T-helper 1 cell (primary cell): ENCODE results near the gene MRM2.

Source experiments
- DNase-seq, 5 donors: peaks; one replicate each; pipeline ENCODE4 v3.0.0-alpha.2; 2012 to 2020

MRM2 gene

DNA sequence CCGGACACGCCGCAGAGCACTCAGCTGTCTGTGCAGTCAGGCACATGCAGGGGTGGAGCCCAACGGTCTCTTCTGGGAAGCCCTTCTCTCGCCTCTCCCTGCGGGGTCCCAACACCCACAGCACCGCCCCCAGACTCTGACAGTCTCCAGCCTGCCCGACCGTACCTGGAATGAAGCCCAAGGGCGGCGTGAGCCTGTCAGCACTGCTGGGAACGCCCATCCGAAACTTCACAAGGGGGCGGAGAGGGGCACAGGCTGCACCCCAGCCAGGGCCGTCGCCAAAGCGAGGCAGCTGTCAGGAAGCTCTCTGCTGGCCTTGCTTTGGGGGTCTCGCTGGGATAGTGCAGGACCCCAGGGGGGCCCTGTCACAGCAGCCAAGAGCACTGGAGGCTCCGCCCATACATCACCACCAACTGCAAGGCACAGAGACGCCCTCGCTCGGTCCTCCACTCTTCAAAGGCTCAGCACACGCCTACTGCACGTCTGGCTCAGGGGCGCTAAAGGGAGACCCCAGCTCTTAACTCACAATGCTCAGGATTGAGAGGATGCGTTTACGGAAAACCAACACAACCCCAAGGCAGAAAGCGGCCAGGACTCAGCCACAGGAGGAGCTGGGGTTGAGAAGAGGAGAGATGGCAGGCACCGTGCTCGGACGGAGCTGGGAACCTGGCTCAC, 40.2 kb downstream of the MRM2 start:
- DNase-seq, result no peak

GRCh38 chr7:2201128-2201527, 40.9 kb downstream of the MRM2 start:
- no peak for DNase-seq

DNA sequence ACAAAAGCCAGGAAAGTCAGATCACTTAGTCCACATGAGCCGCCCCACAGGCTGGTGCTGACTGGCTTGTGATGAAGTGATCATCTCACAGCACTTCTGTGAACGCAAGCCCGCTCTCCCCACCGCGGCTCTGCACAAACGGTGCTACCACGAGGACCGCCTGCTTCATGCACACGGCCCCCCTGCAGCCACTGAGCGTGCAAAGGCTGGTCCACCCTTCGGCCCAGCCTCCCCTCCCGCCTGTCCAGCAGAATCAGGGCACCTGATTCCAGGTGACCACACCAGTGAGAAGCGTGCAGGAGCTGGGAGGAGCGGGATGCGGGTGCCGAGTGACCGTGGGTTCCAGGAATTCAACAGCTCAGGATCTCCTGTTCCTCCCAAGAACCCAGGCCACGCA, 41.4 kb downstream of the MRM2 start:
- DNase-seq, result no peak

DNA sequence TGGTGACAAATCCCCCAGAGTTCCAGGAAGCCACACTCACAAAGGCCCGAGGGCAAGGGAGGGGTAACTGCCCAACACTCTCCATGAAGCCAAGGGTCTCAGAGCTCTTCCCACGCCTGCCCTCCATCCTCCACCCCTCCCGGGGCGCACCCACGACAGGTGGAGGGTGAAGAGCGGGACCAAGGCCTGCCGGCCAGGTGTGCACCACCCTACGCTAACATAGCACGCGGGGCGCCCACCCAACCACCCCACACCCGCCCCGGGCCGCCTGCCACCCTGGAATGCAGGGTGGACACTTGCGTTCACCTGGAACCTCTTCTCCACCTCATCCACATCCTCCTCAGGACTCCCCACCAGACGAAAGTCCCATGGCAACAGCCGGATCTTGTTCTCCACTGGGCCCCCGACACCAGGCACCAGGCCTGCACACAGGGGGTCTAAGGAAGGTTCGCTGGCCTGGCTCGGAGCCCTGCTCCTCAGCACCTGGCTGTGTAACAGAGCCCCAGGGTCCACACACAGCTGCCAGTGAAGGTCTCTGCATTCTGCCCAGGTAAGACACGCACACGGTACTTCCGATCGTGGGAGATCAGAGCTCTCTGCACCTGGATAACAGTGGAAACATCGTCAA, 41.9 kb downstream of the MRM2 start:
- DNase-seq, result no peak

DNA sequence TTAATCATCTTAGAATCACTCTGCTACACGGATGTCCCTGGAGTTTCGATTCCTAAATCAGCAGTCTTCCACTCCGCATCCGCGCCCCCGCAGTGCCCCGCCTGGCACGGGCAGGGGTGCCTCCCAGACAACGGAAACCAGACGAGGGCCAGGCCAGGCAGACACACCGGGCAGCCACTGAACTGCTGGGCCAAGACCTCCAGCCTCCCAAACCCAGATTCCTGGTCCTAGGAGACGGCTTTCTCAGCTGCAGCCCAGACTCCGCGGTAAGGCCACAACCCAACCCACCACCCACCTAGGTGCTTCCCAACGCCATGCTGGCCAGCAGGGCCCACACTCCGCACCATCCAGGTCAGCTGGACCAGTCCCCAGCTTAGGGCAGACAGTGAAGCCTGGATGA, 42.5 kb downstream of the MRM2 start:
- no peak for DNase-seq

- DNase-seq, result no peak
These were observed 43.2 kb downstream of the MRM2 start for GRCh38 chr7:2198760-2199159.

GRCh38 chr7:2198206-2198605, 43.8 kb downstream of the MRM2 start:
- DNase-seq, result no peak

DNA sequence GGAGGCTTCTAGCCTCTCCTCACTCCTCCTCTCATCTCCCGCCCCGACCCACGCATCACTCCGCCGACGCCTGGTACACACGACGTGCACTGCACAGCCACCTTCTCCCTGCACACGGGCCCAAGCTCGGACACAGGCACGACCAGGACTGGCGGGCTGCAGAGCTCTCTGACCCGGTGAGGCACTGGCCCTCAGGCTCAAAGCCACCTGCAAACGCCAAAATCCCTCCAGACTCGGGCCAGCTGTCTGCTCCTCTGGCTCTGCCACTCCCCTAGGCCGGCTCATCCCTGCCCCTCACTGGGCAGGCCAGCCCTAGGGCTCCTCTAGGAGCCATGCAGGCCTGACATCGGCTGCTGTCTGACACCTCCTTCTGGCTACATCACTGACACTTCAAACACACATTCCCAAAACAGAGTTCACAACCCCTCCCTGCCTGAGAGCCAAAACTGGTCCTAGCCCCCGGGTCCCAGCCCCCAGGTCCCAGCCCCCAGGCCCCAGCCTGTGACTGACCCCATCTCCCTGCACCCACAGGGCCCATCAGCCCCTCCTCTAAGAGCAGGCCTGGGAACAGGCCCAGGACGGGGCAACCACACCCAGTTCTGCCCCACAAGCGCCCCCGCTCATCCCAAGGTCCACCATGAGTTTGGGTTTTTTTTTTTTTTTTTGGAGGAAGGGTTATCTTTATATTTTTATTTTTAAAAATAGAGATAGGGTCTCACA, 44.4 kb downstream of the MRM2 start:
- DNase-seq, result no peak

- no peak for DNase-seq
These were observed 45.3 kb downstream of the MRM2 start for GRCh38 chr7:2196381-2197378.

DNA sequence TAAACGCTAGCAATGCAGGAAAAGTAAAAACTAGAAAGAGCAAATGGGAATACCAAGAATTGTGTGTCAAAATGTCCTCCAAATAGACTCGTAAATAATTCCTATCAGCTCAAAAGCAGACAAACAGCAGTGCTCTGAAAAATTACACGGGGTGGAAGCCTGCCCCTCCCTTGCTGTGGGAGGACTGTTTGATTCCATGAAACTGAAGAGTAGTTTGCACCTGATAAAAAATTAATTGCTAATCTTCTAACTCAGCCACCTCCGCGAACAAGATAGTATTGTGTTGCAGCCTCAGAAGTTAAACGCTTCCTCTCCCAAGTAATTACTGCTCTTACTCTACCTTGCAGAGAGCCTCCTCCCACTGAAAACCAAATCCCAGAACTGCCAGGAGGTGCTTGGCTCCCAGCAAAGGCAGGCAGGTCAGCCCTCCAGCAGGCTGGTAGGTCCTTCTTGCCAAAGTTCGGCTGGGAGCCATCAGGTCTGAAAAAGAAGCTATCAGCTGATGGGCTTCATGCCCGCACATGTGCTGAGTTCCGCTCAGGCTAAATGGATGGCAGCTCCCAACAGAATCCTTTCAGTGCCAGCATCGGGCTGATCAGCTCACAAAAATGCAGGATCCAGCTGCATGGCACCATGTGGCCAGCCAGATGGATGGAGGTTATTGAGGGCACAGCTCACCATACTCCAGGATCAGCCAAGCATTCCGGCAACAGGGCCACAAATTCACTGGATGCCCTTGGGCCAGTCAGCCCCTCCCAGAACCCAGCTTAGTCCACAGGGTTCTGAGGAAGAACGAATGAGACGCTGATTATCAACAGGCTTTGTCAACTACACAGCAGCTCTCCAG, 46.4 kb downstream of the MRM2 start:
- no peak for DNase-seq

- no peak for DNase-seq
These were observed 48.3 kb downstream of the MRM2 start for GRCh38 chr7:2193575-2194305.

- no peak for DNase-seq
These were observed 49.0 kb downstream of the MRM2 start for GRCh38 chr7:2192831-2193534.

GRCh38 chr7:2191016-2191415, 51.0 kb downstream of the MRM2 start:
- DNase-seq, result no peak

GRCh38 chr7:2190531-2190930, 51.5 kb downstream of the MRM2 start:
- no peak for DNase-seq

DNA sequence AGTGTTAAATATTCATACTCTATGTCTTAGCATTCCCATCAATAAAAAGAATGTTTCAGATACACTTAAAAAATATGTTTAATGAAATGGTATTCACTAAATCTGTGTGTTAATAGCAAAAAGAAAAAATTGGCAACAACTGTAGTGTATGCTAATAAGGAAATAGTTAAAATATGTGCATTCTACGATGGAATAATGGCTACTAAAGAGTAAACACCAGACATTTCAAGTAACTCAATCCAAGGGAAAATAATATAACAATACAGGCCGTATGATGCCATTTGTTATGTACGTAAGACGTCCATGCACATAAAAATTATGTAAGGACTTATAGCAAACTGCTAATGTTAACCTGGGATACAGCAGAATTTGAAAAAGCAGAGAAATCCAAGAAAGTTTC, 55.8 kb downstream of the MRM2 start:
- DNase-seq, result no peak

DNA sequence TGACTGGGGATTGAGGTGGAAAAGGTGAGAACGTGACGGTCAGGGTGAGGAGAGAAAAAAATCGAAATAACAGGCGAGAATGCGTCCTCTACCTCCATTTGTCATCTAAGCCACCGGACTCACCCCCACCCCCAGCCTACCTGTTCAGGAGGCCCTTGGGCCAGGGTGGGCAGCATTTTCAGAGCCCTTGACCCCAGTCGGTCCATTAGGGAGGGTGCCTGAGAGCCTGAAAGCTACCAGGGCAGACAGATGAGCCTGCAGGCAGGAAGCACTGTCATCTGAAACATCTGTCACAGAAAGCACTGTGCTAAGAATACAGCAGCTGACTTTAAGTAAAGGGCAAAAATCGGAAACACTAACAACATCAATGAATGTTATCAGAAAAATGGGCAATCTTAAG, 56.3 kb downstream of the MRM2 start:
- DNase-seq, result no peak
